HG03139 (cell line): ENCODE measurements around the gene OR2T3.
A peak's percentile ranks its signal among the peaks of the same experiment; 100 is the strongest.
"Not testable (repeated sequence)": the region's sequence is repeated elsewhere in the genome, so short reads cannot be mapped to it uniquely, and the experiment has no call there.

Experiments
- ATAC-seq: cut with Tn5 transposase; IDR thresholded peaks from one replicate; pipeline ENCODE4 v1.9.1; 2021; ENCODE audit not compliant: unreplicated experiment

The OR2T3 gene

GRCh38 chr1:248471154-248471553 is 2.0 kb upstream of the OR2T3 start:
- no peak for ATAC-seq

DNA sequence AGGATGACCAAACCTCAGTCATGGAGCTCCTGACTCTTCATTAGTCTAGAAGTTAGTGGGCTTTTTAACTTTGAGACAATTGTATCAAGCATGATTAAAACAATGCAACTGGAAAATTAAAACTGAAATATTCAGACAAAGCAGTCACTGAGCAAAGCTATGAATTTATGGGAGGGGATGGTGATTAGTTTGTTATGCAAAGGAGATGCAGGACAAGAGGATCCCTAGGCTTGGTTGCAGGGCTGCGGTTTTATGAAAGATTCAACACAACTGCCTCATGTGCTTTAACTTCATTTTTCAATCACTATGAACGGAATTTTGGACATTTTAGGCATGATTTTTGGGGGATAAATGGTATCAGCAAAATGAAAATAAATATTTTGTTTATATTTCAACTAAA is 1.0 kb upstream of the OR2T3 start:
- not testable (repeated sequence) for ATAC-seq

DNA sequence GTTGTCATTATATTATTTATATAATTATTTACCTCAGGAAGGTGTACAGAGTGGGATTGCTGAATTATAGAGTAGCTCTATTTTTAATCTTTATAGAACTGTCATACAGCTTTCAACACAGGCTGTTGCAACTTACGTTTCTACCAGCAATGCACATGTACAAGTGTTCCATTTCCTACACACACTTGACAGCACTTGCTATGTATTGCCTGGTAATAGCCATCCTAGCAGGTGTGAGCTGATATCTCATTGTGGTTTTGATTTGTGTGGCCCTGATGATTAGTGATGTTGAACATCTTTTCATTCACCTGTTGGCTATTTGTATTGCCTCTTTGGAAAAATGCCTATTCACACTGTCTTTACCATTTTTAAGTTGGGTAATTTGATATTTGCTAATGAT is 2.5 kb downstream of the OR2T3 start:
- peak; percentile 61 for ATAC-seq

- ATAC-seq: peak; percentile 79
Measured at GRCh38 chr1:248481686-248482579, 8.8 kb downstream of the OR2T3 start.

GRCh38 chr1:248488289-248488688 is 15.1 kb downstream of the OR2T3 start, which contains the start of gene OR2T5:
Gene OR2T5 (plus strand): TSS chr1:248488589. CDS start chr1:248488589, 0 bp downstream.
- not testable (repeated sequence) for ATAC-seq

DNA sequence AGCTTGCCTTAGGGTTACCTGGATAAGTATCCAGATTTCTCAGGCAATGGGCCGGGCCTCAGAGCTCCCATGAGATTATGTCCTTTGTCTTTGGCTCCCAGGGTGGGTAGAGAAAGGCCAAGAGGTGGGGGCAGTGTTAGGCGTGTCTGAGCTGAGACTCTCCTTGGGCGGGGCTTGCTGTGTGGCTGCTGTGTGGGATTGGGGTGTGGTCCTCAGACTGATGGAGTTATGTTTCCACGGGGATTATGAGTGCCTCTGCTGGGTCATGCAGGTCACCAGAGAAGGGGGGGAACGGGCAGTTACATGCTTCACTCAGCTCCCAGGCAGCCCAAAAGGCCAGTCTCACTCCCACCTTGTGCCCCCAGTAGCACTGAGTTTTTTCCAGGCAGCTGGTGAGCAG is 23.5 kb downstream of the OR2T3 start:
- not testable (repeated sequence) for ATAC-seq

DNA sequence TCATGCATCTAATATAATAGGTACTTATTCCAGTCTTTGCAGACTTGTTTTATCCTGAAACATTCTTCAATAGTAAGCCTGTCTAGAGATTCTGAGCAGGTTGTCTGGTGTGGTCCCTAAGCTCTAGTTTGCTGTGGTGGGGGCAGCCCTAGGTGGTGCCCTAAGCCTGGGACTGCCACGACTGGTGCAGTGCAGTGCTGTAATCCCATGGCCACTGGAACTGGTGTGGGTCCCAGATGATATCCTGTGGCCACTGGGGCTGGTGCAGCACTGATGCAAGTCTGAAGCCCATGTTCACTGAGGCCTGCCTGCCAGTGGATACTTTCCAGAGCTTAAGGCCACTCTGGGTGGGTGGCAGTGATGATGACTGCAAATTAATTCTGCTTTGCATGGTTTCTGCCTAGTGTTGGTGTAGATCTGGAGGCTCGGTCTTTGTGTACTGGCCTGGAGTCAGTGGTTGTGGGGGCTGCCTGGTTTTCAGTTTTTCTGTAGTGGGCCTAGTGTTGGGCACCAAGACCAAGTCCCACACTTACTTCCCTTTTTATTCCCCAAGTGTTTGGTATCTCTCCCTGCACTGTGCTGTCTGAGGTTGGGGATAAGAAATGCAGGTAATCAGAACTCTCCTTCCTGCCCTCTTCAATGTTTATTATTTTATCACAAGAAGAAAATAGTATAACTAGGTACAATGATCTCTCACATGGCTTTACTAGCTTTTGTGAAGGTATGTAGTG is 27.3 kb downstream of the OR2T3 start:
- ATAC-seq: not testable (repeated sequence)

GRCh38 chr1:248507773-248508172 is 34.6 kb downstream of the OR2T3 start, which contains the start of gene OR2G6:
Gene OR2G6 (plus strand): TSS chr1:248508073. CDS start chr1:248521647, 13,574 bp downstream.
- ATAC-seq: not testable (repeated sequence)

DNA sequence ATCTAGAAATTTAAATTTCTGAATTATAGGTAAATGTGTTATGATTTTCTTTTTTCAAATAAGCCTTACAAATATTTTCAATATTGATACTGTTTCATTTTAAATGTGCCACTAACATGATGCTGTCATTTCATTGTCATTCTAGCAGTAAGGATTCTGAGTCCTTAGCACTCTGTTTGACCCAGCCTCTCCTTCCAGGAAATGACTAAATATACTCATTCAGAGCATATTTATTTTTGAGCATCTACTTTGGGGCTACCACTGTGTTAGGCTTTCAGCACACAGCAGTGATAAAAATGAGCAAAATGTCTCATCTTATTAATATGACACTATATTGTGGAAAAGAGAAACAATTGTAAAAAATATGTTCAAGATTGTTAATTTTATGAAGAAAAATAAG is 37.1 kb downstream of the OR2T3 start:
- not testable (repeated sequence) for ATAC-seq

DNA sequence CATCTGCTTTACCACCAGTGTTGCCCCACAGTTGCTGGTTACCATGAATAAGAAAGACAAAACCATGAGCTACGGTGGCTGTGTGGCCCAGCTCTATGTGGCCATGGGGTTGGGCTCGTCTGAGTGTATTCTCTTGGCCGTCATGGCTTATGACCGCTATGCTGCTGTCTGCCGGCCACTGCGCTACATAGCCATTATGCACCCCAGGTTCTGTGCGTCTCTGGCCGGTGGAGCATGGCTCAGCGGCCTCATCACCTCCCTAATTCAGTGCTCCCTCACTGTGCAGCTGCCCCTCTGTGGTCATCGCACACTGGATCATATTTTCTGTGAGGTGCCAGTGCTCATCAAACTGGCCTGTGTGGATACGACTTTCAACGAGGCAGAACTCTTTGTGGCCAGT is 48.7 kb downstream of the OR2T3 start:
- no peak for ATAC-seq
